H9 (cell line): ENCODE results near the gene HLA-E. TPM values are rescaled to one million over a fixed set of nuclear protein-coding genes. Genes with fewer than 3 reads are reported as not detected.
"Not testable (repeated sequence)": the region's sequence is repeated elsewhere in the genome, so short reads cannot be mapped to it uniquely, and the experiment has no call there.

Experiments
- DNase-seq: peaks from one replicate; pipeline ENCODE4 v3.0.0-alpha.2; 2017
- H2AFZ ChIP-seq: one replicate; pipeline ENCODE4 v1.6.1; 2013; ENCODE audit warnings: mild to moderate bottlenecking, low read length, control low read depth, moderate library complexity
- H2AK5ac ChIP-seq: 2 replicates; pipeline ENCODE4 v1.6.1; 2013; ENCODE audit warnings: low read length, control low read depth, mixed read lengths; ENCODE audit not compliant: insufficient read length
- H2BK120ac ChIP-seq: one replicate; pipeline ENCODE4 v1.6.1; 2013; ENCODE audit warnings: low read depth, mild to moderate bottlenecking, low read length, control low read depth, inconsistent platforms; ENCODE audit not compliant: poor library complexity, severe bottlenecking
- H2BK12ac ChIP-seq: 2 replicates; pipeline ENCODE4 v1.6.1; 2013; ENCODE audit warnings: low read length, control low read depth, mixed read lengths, low read depth; ENCODE audit not compliant: insufficient read length
- H2BK15ac ChIP-seq: 2 replicates; pipeline ENCODE4 v1.6.1; 2013; ENCODE audit warnings: low read depth, low read length, control low read depth
- H2BK20ac ChIP-seq: one replicate; pipeline ENCODE4 v1.6.1; 2013; ENCODE audit warnings: low read depth, mild to moderate bottlenecking, low read length, control low read depth, inconsistent platforms; ENCODE audit not compliant: poor library complexity, severe bottlenecking
- H2BK5ac ChIP-seq: 2 replicates; pipeline ENCODE4 v1.6.1; 2013; ENCODE audit warnings: low read length, control low read depth, mixed read lengths; ENCODE audit not compliant: insufficient read length
- H3K14ac ChIP-seq: 2 replicates; pipeline ENCODE4 v1.6.1; 2013; ENCODE audit warnings: low read length, control low read depth; ENCODE audit not compliant: insufficient read depth
- H3K18ac ChIP-seq: 2 replicates; pipeline ENCODE4 v1.6.1; 2013; ENCODE audit warnings: low read depth, mild to moderate bottlenecking, mixed read lengths, low read length, control low read depth; ENCODE audit not compliant: insufficient read length
- H3K23ac ChIP-seq: 2 replicates; pipeline ENCODE4 v1.6.1; 2013; ENCODE audit warnings: low read length, control low read depth, mixed read lengths, low read depth; ENCODE audit not compliant: insufficient read length
- H3K23me2 ChIP-seq: 2 replicates; pipeline ENCODE4 v1.6.1; 2013; ENCODE audit warnings: low read depth, mild to moderate bottlenecking, mixed read lengths, low read length, control low read depth; ENCODE audit not compliant: insufficient read length, poor library complexity, severe bottlenecking
- H3K27ac ChIP-seq: 2 replicates; pipeline ENCODE4 v1.5.1; 2013; ENCODE audit warnings: low read length, control low read depth, mixed read lengths, low read depth; ENCODE audit not compliant: insufficient read length
- H3K27me3 ChIP-seq: 2 replicates; pipeline ENCODE4 v1.6.1; 2013; ENCODE audit warnings: low read length, control low read depth, inconsistent platforms; ENCODE audit not compliant: insufficient read depth
- H3K4ac ChIP-seq: 2 replicates; pipeline ENCODE4 v1.6.1; 2013; ENCODE audit warnings: low read depth, mild to moderate bottlenecking, control low read depth, inconsistent platforms, low read length, moderate library complexity
- H3K4me1 ChIP-seq: 2 replicates; pipeline ENCODE4 v1.6.1; 2013; ENCODE audit warnings: low read length, control low read depth, inconsistent platforms; ENCODE audit not compliant: insufficient read depth
- H3K4me2 ChIP-seq: 2 replicates; pipeline ENCODE4 v1.6.1; 2013; ENCODE audit warnings: low read length, control low read depth, mixed read lengths; ENCODE audit not compliant: insufficient read length, insufficient read depth
- H3K56ac ChIP-seq: 2 replicates; pipeline ENCODE4 v1.6.1; 2013; ENCODE audit warnings: low read depth, mild to moderate bottlenecking, mixed read lengths, low read length, control low read depth; ENCODE audit not compliant: insufficient read length
- H3K79me1 ChIP-seq: 2 replicates; pipeline ENCODE4 v1.6.1; 2013; ENCODE audit warnings: low read depth, mild to moderate bottlenecking, moderate library complexity, low read length, control low read depth, inconsistent platforms; ENCODE audit not compliant: insufficient read depth, poor library complexity, severe bottlenecking
- H3K79me2 ChIP-seq: 2 replicates; pipeline ENCODE4 v1.6.1; 2013; ENCODE audit warnings: low read length, control low read depth, inconsistent platforms; ENCODE audit not compliant: insufficient read depth
- H3K9ac ChIP-seq: 2 replicates; pipeline ENCODE4 v1.6.1; 2013; ENCODE audit warnings: low read length, control low read depth, mixed read lengths; ENCODE audit not compliant: insufficient read length; ENCODE audit errors: extremely low read depth
- H3K9me3 ChIP-seq: one replicate; pipeline ENCODE4 v1.6.1; 2013; ENCODE audit warnings: low read depth, low read length, inconsistent platforms; ENCODE audit not compliant: control insufficient read depth
- H3T11ph ChIP-seq: one replicate; pipeline ENCODE4 v1.6.1; 2013; ENCODE audit warnings: mild to moderate bottlenecking, low read length, control low read depth, inconsistent platforms
- H4K20me1 ChIP-seq: one replicate; pipeline ENCODE4 v1.6.1; 2013; ENCODE audit not compliant: control insufficient read depth, insufficient read length, insufficient read depth
- H4K5ac ChIP-seq: 2 replicates; pipeline ENCODE4 v1.6.1; 2013; ENCODE audit warnings: low read depth, mild to moderate bottlenecking, mixed read lengths, low read length, control low read depth; ENCODE audit not compliant: insufficient read length
- H4K8ac ChIP-seq: replicated peaks from 2 replicates; pipeline ENCODE4 v1.6.1; 2013; ENCODE audit warnings: low read length, control low read depth, mixed read lengths, low read depth; ENCODE audit not compliant: insufficient read length
- H4K91ac ChIP-seq: 2 replicates; pipeline ENCODE4 v1.6.1; 2013; ENCODE audit warnings: low read depth, mild to moderate bottlenecking, moderate library complexity, mixed read lengths, low read length, control low read depth; ENCODE audit not compliant: insufficient read length
- H3K27ac Mint-ChIP-seq, 3 experiments: 2 replicates in 2 of 3; 3 replicates in 1 of 3; pipeline ENCODE4 v1.8.0; 2020 to 2021; ENCODE audit warnings: mixed read lengths in 3 of 3, mild to moderate bottlenecking in 1 of 3, moderate library complexity in 1 of 3
- H3K27me3 Mint-ChIP-seq: 2 replicates; pipeline ENCODE4 v1.8.0; 2021; ENCODE audit warnings: low read depth, mild to moderate bottlenecking, moderate library complexity, mixed read lengths
- H3K36me3 Mint-ChIP-seq, 3 experiments: 2 replicates in 2 of 3; 3 replicates in 1 of 3; pipeline ENCODE4 v1.8.0; 2020 to 2021; ENCODE audit warnings: low read depth in 3 of 3, mixed read lengths in 3 of 3; ENCODE audit not compliant: insufficient read depth in 1 of 3
- H3K4me1 Mint-ChIP-seq, 2 experiments: 2 replicates each; pipeline ENCODE4 v1.8.0; 2020; ENCODE audit warnings: mixed read lengths in 2 of 2
- H3K4me3 Mint-ChIP-seq, 2 experiments: 2 replicates in 1 of 2; 3 replicates in 1 of 2; pipeline ENCODE4 v1.8.0; 2020 to 2021; ENCODE audit warnings: mild to moderate bottlenecking in 2 of 2, mixed read lengths in 2 of 2, moderate library complexity in 1 of 2
- H3K9me3 Mint-ChIP-seq, 2 experiments: 2 replicates in 1 of 2; 3 replicates in 1 of 2; pipeline ENCODE4 v1.8.0; 2020; ENCODE audit warnings: mild to moderate bottlenecking in 2 of 2, mixed read lengths in 2 of 2, moderate library complexity in 1 of 2
- CTCF ChIP-seq: fragments of 200-600 bp; sonication (generic); conservative IDR thresholded peaks from 3 replicates; pipeline ENCODE4 v1.8.0; 2021; ENCODE audit warnings: antibody characterized with exemption, mild to moderate bottlenecking
- WGBS: extraction: QIAGEN DNeasy Blood & Tissue Kit; methylation state at CpG from one replicate; pipeline ENCODE4 v1.1.7; 2013; ENCODE audit warnings: missing lambda C conversion rate, low lambda C conversion rate, mixed read lengths; ENCODE audit not compliant: insufficient read length; ENCODE audit errors: extremely low coverage; 5-methylcytosine and 5-hydroxymethylcytosine counted together
- total RNA-seq: library from RNA; stranded (reverse); gene quantifications from 2 replicates; pipeline ENCODE4 v1.2.1, GENCODE V29; 2021

HLA-E gene
- total RNA-seq, 1 experiment from 2014 or later: 28.1 TPM

GRCh38 chr6:30481965-30482644, 7.2 kb upstream of the HLA-E start:
- not testable (repeated sequence) for H2BK5ac ChIP-seq, H3K27ac Mint-ChIP-seq, H3K9me3 Mint-ChIP-seq, H3K23ac ChIP-seq, H3K79me1 ChIP-seq, H3K18ac ChIP-seq, H2BK15ac ChIP-seq, H4K5ac ChIP-seq, H4K91ac ChIP-seq, H3K9ac ChIP-seq, H3K4ac ChIP-seq, H4K20me1 ChIP-seq, H3K23me2 ChIP-seq, H3K14ac ChIP-seq, H3K79me2 ChIP-seq, H3T11ph ChIP-seq, H4K8ac ChIP-seq, H2BK12ac ChIP-seq, H2BK20ac ChIP-seq, H3K27ac ChIP-seq, H3K9me3 ChIP-seq, H2BK120ac ChIP-seq, H2AFZ ChIP-seq, H3K36me3 Mint-ChIP-seq, H2AK5ac ChIP-seq, H3K56ac ChIP-seq, H3K4me1 ChIP-seq
- Mint-ChIP-seq H3K27me3 (peaks cover 71% of the 10 kb centered on the region), H3K4me1 (peaks cover 13 to 14% of the 10 kb centered on the region in 2 experiments), H3K4me3 (peak overlapping the region; percentile 50 to 59)
- H3K27me3 ChIP-seq: peaks cover 17% of the 10 kb centered on the region; the same call in 1 of the 2 replicates
- WGBS: no CpG with 5 or more reads among the region's 19 CpGs
- DNase-seq: peak; percentile 93
- H3K4me2 ChIP-seq: peak overlapping the region; percentile 30
- peak; percentile 92 for TF ChIP-seq CTCF
